Fibroblast of lung (primary cell): ENCODE measurements around the gene CLCNKA. TPM values are rescaled to one million over a fixed set of nuclear protein-coding genes. Genes with fewer than 3 reads are reported as not detected.
"Not testable (repeated sequence)": the region's sequence is repeated elsewhere in the genome, so short reads cannot be mapped to it uniquely, and the experiment has no call there.

Experiments used
- DNase-seq, 2 donors: peaks; one replicate each; pipeline versions ENCODE4 v3.0.0 to v3.0.0-alpha.2; 2010; ENCODE audit warnings: low read depth in 2 of 2
- H2AFZ ChIP-seq: 2 replicates; pipeline ENCODE4 v1.5.1; 2012; ENCODE audit warnings: low read length, control low read depth, inconsistent platforms
- H3K27ac ChIP-seq: 2 replicates; pipeline ENCODE4 v1.5.1; 2011; ENCODE audit warnings: low read length, control low read depth; ENCODE audit not compliant: insufficient read depth
- H3K27me3 ChIP-seq: 2 replicates; pipeline ENCODE4 v1.5.1; 2011; ENCODE audit warnings: mild to moderate bottlenecking, low read length; ENCODE audit not compliant: control insufficient read depth, insufficient read depth
- H3K36me3 ChIP-seq: 2 replicates; pipeline ENCODE4 v1.5.1; 2011; ENCODE audit warnings: low read length; ENCODE audit not compliant: control insufficient read depth, insufficient read depth
- H3K4me1 ChIP-seq: 2 replicates; pipeline ENCODE4 v1.5.1; 2011; ENCODE audit warnings: low read length; ENCODE audit not compliant: control insufficient read depth, insufficient read depth; ENCODE audit errors: extremely low read depth
- H3K4me2 ChIP-seq: 2 replicates; pipeline ENCODE4 v1.5.1; 2011; ENCODE audit warnings: low read length, control low read depth; ENCODE audit not compliant: insufficient read depth; ENCODE audit errors: extremely low read depth
- H3K4me3 ChIP-seq, 4 experiments: fragments of 200-600 bp in 1 of 4; sonication (generic) in 1 of 4; replicated peaks in 1 of 4; 2 replicates each; pipeline ENCODE4 v1.5.1; 2011 to 2016; ENCODE audit warnings: low read length in 4 of 4, low read depth in 3 of 4, mild to moderate bottlenecking in 3 of 4, control low read depth in 2 of 4, inconsistent platforms in 1 of 4, mixed read lengths in 1 of 4; ENCODE audit not compliant: insufficient read depth in 1 of 4; ENCODE audit errors: control extremely low read depth in 1 of 4
- H3K79me2 ChIP-seq: 2 replicates; pipeline ENCODE4 v1.5.1; 2012; ENCODE audit warnings: mild to moderate bottlenecking, low read length, inconsistent platforms; ENCODE audit not compliant: control insufficient read depth, insufficient read depth
- H3K9ac ChIP-seq: 2 replicates; pipeline ENCODE4 v1.5.1; 2011; ENCODE audit warnings: mild to moderate bottlenecking, low read length, control low read depth; ENCODE audit not compliant: insufficient read depth
- H3K9me3 ChIP-seq: 2 replicates; pipeline ENCODE4 v1.5.1; 2012; ENCODE audit warnings: low read depth, low read length; ENCODE audit not compliant: control insufficient read depth, insufficient read depth
- H4K20me1 ChIP-seq: 2 replicates; pipeline ENCODE4 v1.5.1; 2011; ENCODE audit warnings: low read length; ENCODE audit not compliant: control insufficient read depth, insufficient read depth; ENCODE audit errors: extremely low read depth
- CTCF ChIP-seq, 2 donors: IDR thresholded peaks in 1 of 2; conservative IDR thresholded peaks in 1 of 2; 1 replicate in 1 of 2; 2 replicates in 1 of 2; pipeline ENCODE4 v1.5.1; 2011 to 2012; ENCODE audit warnings: low read length in 2 of 2, control low read depth in 1 of 2, inconsistent platforms in 1 of 2, low read depth in 1 of 2, mild to moderate bottlenecking in 1 of 2
- EZH2 ChIP-seq: IDR thresholded peaks from 2 replicates; pipeline ENCODE4 v1.5.1; 2012; ENCODE audit warnings: low read length, control low read depth, mild to moderate bottlenecking; ENCODE audit errors: missing control alignments
- polyA plus RNA-seq, 2 donors: library from polyadenylated mRNA; depleted of rRNA in 1 of 2; stranded (reverse) in 1 of 2; unstranded in 1 of 2; fragments of >200 nt; gene quantifications; 2 replicates each; pipeline ENCODE4 v1.2.1, GENCODE V29; 2011 to 2012; ENCODE audit warnings: missing spikeins in 1 of 2
- total RNA-seq: library from RNA; depleted of rRNA; stranded (reverse); fragments of >200 nt; gene quantifications from 2 replicates; pipeline ENCODE4 v1.2.1, GENCODE V29; 2014

Gene CLCNKA
- total and polyA plus RNA-seq, 2 donors (not counting 1 experiment from before 2014, with no cell fraction given) = under 0.01 TPM; not detected in 1

GRCh38 chr1:16061266-16061665 lies 39.4 kb downstream of the CLCNKA start:
- no peaks in the 10 kb centered on the region for H3K9me3 ChIP-seq
- no peaks in the 10 kb centered on the region for H3K79me2 ChIP-seq
- DNase-seq = no peak

GRCh38 chr1:16061989-16062686 lies 40.3 kb downstream of the CLCNKA start:
- not testable (repeated sequence) for DNase-seq, H3K27me3 ChIP-seq, H3K36me3 ChIP-seq, H3K4me3 ChIP-seq, H3K4me1 ChIP-seq, H3K27ac ChIP-seq, H3K79me2 ChIP-seq, H2AFZ ChIP-seq, H3K4me2 ChIP-seq, H3K9ac ChIP-seq, H3K9me3 ChIP-seq, H4K20me1 ChIP-seq

More at GRCh38 chr1:16061266-16061665, 39.4 kb downstream of the CLCNKA start:
- H3K9ac ChIP-seq = no peak overlapping the region
- H3K4me1 ChIP-seq = no peaks in the 10 kb centered on the region
- H4K20me1 ChIP-seq = no peaks in the 10 kb centered on the region
- H3K4me3 ChIP-seq = no peak overlapping the region
- H3K27ac ChIP-seq = no peak overlapping the region
- no peak overlapping the region for H3K4me2 ChIP-seq
- no peaks in the 10 kb centered on the region for H3K36me3 ChIP-seq
- H3K27me3 ChIP-seq = peaks cover 3% of the 10 kb centered on the region
- no peak overlapping the region for H2AFZ ChIP-seq
- no peak for TF ChIP-seq CTCF (conservative IDR thresholded peaks at IDR 0.05 in 1 of 2, IDR thresholded peaks at IDR 0.05 in 1 of 2; ENCODE audit: low read depth in 1 of 2, low read length in 2 of 2)
- TF ChIP-seq EZH2 = no peak

- H3K9me3 ChIP-seq, H3K27me3 ChIP-seq, DNase-seq, H3K9ac ChIP-seq, H4K20me1 ChIP-seq, H3K27ac ChIP-seq, H3K79me2 ChIP-seq, H3K4me1 ChIP-seq, H3K4me2 ChIP-seq, H2AFZ ChIP-seq, H3K36me3 ChIP-seq, H3K4me3 ChIP-seq: not testable (repeated sequence)
These were observed 40.8 kb downstream of the CLCNKA start for GRCh38 chr1:16062687-16063075.

GRCh38 chr1:16063226-16063829 lies 41.5 kb downstream of the CLCNKA start:
- DNase-seq = no peak
- H3K4me1 ChIP-seq = no peaks in the 10 kb centered on the region
- H3K4me2 ChIP-seq = no peak overlapping the region
- H3K27me3 ChIP-seq = peaks cover 7% of the 10 kb centered on the region
- TF ChIP-seq EZH2 = no peak
- no peak for TF ChIP-seq CTCF (conservative IDR thresholded peaks at IDR 0.05 in 1 of 2, IDR thresholded peaks at IDR 0.05 in 1 of 2; ENCODE audit: low read depth in 1 of 2, low read length in 2 of 2)
- no peaks in the 10 kb centered on the region for H3K79me2 ChIP-seq
- no peaks in the 10 kb centered on the region for H3K36me3 ChIP-seq
- H3K9me3 ChIP-seq = no peaks in the 10 kb centered on the region
- no peak overlapping the region for H3K4me3 ChIP-seq
- no peak overlapping the region for H3K27ac ChIP-seq
- H4K20me1 ChIP-seq = no peaks in the 10 kb centered on the region
- no peak overlapping the region for H2AFZ ChIP-seq
- H3K9ac ChIP-seq = no peak overlapping the region
